WTC11 (cell line): ENCODE measurements around the gene PPP1R9A. TPM values are rescaled to one million over a fixed set of nuclear protein-coding genes. Genes with fewer than 3 reads are reported as not detected.

ENCODE experiments used
- ATAC-seq: fragments of 200-7000 bp; cut with Tn5 transposase; 2 replicates; pipeline ENCODE4 v1.10.0; 2021; ENCODE audit warnings: mild to moderate bottlenecking, moderate library complexity
- CTCF ChIA-PET: fragments of 300-600 bp; sonication (Branson Sonifier 250); formaldehyde crosslinking; loops from one replicate; lab custom pipeline; 2021; ENCODE audit warnings: antibody characterized with exemption; lab: Charles Lee
- POLR2A ChIA-PET: fragments of 350-600 bp; sonication (Branson Sonifier 250); formaldehyde crosslinking; loops from one replicate; lab custom pipeline; 2021; ENCODE audit warnings: antibody characterized with exemption; lab: Charles Lee
- DNase-seq: peaks from one replicate; pipeline ENCODE4 v3.0.0; 2021; ENCODE audit warnings: low spot score
- H3K27ac Mint-ChIP-seq: 2 replicates; pipeline ENCODE4 v1.8.0; 2021; ENCODE audit warnings: mixed read lengths
- H3K27me3 Mint-ChIP-seq: 2 replicates; pipeline ENCODE4 v1.8.0; 2021; ENCODE audit warnings: low read depth, mild to moderate bottlenecking, moderate library complexity, mixed read lengths
- H3K36me3 Mint-ChIP-seq: 2 replicates; pipeline ENCODE4 v1.8.0; 2021; ENCODE audit warnings: mixed read lengths
- H3K4me1 Mint-ChIP-seq: 2 replicates; pipeline ENCODE4 v1.8.0; 2022; ENCODE audit warnings: mixed read lengths
- H3K4me3 Mint-ChIP-seq: 2 replicates; pipeline ENCODE4 v1.8.0; 2021; ENCODE audit warnings: mild to moderate bottlenecking, moderate library complexity, mixed read lengths
- H3K9me3 Mint-ChIP-seq: 2 replicates; pipeline ENCODE4 v1.8.0; 2021; ENCODE audit warnings: mixed read lengths
- GRHL2 ChIP-seq: fragments of 250-450 bp; sonication (Bioruptor Pico); IDR thresholded peaks from 2 replicates; pipeline ENCODE4 v1.8.0; 2022; ENCODE audit warnings: mild to moderate bottlenecking, moderate library complexity; ENCODE audit not compliant: insufficient replicate concordance, severe bottlenecking
- IRF2 ChIP-seq: sonication (generic); formaldehyde crosslinking; IDR thresholded peaks from 2 replicates; pipeline ENCODE4 v1.8.0; 2022; ENCODE audit warnings: low read depth, missing genetic modification reagents, borderline replicate concordance
- JAZF1 ChIP-seq: fragments of 250-450 bp; sonication (Bioruptor Pico); IDR thresholded peaks from 2 replicates; pipeline ENCODE4 v1.9.0; 2021; ENCODE audit warnings: moderate library complexity, mild to moderate bottlenecking, inconsistent platforms
- MXD4 ChIP-seq: fragments of 250-450 bp; sonication (Bioruptor Pico); IDR thresholded peaks from 2 replicates; pipeline ENCODE4 v1.8.0; 2021; ENCODE audit warnings: mild to moderate bottlenecking, moderate library complexity, borderline replicate concordance
- NR1H2 ChIP-seq: sonication (generic); formaldehyde crosslinking; IDR thresholded peaks from 2 replicates; pipeline ENCODE4 v1.9.0; 2021; ENCODE audit warnings: mild to moderate bottlenecking, moderate library complexity, missing genetic modification reagents
- RORB ChIP-seq: fragments of 250-450 bp; sonication (Bioruptor Pico); IDR thresholded peaks from 2 replicates; pipeline ENCODE4 v1.9.0; 2021; ENCODE audit warnings: mild to moderate bottlenecking
- SMAD3 ChIP-seq: sonication (generic); formaldehyde crosslinking; IDR thresholded peaks from 2 replicates; pipeline ENCODE4 v1.8.0; 2022; ENCODE audit warnings: missing genetic modification reagents, mild to moderate bottlenecking, borderline replicate concordance
- TCF7 ChIP-seq: sonication (generic); formaldehyde crosslinking; IDR thresholded peaks from 2 replicates; pipeline ENCODE4 v1.8.0; 2022; ENCODE audit warnings: mild to moderate bottlenecking, low read depth, missing genetic modification reagents, moderate library complexity
- TEAD1 ChIP-seq: sonication (generic); formaldehyde crosslinking; IDR thresholded peaks from 2 replicates; pipeline ENCODE4 v1.8.0; 2022; ENCODE audit warnings: mild to moderate bottlenecking, missing genetic modification reagents
- ZNF121 ChIP-seq: sonication (generic); formaldehyde crosslinking; IDR thresholded peaks from 2 replicates; pipeline ENCODE4 v1.8.0; 2023; ENCODE audit warnings: missing genetic modification reagents
- ZNF317 ChIP-seq: sonication (generic); formaldehyde crosslinking; IDR thresholded peaks from 2 replicates; pipeline ENCODE4 v1.8.1; 2023; ENCODE audit warnings: low read depth, mild to moderate bottlenecking, moderate library complexity, missing genetic modification reagents, borderline replicate concordance
- total RNA-seq: library from RNA; stranded (reverse); gene quantifications from 3 replicates; pipeline ENCODE4 v1.2.3, GENCODE V29; 2021
- TF ChIP-seq, protein P1 (sequence below): fragments of 250-450 bp; sonication (Bioruptor Pico); IDR thresholded peaks from 2 replicates; pipeline ENCODE4 v1.9.0; 2021; ENCODE audit warnings: moderate library complexity, mild to moderate bottlenecking, inconsistent platforms, borderline replicate concordance
- TF ChIP-seq, protein P2 (sequence below): sonication (generic); formaldehyde crosslinking; conservative IDR thresholded peaks from 2 replicates; pipeline ENCODE4 v1.8.1; 2023; ENCODE audit warnings: mild to moderate bottlenecking, low read depth, missing genetic modification reagents, moderate library complexity
- TF ChIP-seq, protein P3 (sequence below): sonication (generic); formaldehyde crosslinking; IDR thresholded peaks from 2 replicates; pipeline ENCODE4 v1.8.1; 2022; ENCODE audit warnings: missing genetic modification reagents, borderline replicate concordance
- TF ChIP-seq, protein P4 (sequence below): sonication (generic); formaldehyde crosslinking; IDR thresholded peaks from 2 replicates; pipeline ENCODE4 v1.8.0; 2022; ENCODE audit warnings: missing genetic modification reagents
- TF ChIP-seq, protein P5 (sequence below): sonication (generic); formaldehyde crosslinking; IDR thresholded peaks from 2 replicates; pipeline ENCODE4 v1.8.0; 2023; ENCODE audit warnings: missing genetic modification reagents, mild to moderate bottlenecking, borderline replicate concordance

The PPP1R9A gene
- total RNA-seq, 1 experiment from 2014 or later = 16.8 TPM

DNA sequence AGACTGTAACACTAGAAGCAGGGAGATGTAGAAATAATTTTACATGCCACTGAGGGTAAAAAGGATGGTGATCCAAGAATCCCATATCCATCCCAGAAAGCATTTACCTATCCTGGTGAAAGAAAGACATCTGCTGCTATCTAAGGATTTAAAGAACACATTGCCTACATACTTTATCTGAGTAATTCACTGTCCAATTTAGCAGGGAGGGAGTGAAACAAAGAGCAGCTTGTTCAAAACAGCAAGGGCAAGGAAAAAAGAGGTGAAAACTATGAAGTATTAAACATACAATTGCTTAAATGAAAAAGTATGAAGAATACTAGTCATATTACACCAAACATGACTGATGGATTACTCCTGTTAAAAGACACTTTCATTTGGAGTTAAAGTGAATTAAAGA lies 206.2 kb downstream of the PPP1R9A start:
- TF ChIP-seq JAZF1 (no peak), RORB (no peak), GRHL2 (no peak), MXD4 (CRISPR knock-in tag) (no peak), NR1H2 (no peak), IRF2 (CRISPR knock-in tag) (no peak), ZNF121 (CRISPR knock-in tag) (no peak), TCF7 (CRISPR knock-in tag) (no peak), ZNF317 (no peak), SMAD3 (CRISPR knock-in tag) (no peak), TEAD1 (CRISPR knock-in tag) (no peak)
- TF ChIP-seq, protein P1, sequence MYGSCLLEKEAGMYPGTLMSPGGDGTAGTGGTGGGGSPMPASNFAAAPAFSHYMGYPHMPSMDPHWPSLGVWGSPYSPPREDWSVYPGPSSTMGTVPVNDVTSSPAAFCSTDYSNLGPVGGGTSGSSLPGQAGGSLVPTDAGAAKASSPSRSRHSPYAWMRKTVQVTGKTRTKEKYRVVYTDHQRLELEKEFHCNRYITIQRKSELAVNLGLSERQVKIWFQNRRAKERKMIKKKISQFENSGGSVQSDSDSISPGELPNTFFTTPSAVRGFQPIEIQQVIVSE (CRISPR knock-in tag) = no peak
- TF ChIP-seq, protein P2, sequence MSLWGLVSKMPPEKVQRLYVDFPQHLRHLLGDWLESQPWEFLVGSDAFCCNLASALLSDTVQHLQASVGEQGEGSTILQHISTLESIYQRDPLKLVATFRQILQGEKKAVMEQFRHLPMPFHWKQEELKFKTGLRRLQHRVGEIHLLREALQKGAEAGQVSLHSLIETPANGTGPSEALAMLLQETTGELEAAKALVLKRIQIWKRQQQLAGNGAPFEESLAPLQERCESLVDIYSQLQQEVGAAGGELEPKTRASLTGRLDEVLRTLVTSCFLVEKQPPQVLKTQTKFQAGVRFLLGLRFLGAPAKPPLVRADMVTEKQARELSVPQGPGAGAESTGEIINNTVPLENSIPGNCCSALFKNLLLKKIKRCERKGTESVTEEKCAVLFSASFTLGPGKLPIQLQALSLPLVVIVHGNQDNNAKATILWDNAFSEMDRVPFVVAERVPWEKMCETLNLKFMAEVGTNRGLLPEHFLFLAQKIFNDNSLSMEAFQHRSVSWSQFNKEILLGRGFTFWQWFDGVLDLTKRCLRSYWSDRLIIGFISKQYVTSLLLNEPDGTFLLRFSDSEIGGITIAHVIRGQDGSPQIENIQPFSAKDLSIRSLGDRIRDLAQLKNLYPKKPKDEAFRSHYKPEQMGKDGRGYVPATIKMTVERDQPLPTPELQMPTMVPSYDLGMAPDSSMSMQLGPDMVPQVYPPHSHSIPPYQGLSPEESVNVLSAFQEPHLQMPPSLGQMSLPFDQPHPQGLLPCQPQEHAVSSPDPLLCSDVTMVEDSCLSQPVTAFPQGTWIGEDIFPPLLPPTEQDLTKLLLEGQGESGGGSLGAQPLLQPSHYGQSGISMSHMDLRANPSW (CRISPR knock-in tag) = no peak
- TF ChIP-seq, protein P3, sequence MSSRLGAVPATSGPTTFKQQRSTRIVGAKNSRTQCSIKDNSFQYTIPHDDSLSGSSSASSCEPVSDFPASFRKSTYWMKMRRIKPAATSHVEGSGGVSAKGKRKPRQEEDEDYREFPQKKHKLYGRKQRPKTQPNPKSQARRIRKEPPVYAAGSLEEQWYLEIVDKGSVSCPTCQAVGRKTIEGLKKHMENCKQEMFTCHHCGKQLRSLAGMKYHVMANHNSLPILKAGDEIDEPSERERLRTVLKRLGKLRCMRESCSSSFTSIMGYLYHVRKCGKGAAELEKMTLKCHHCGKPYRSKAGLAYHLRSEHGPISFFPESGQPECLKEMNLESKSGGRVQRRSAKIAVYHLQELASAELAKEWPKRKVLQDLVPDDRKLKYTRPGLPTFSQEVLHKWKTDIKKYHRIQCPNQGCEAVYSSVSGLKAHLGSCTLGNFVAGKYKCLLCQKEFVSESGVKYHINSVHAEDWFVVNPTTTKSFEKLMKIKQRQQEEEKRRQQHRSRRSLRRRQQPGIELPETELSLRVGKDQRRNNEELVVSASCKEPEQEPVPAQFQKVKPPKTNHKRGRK (CRISPR knock-in tag) = no peak
- TF ChIP-seq, protein P4, sequence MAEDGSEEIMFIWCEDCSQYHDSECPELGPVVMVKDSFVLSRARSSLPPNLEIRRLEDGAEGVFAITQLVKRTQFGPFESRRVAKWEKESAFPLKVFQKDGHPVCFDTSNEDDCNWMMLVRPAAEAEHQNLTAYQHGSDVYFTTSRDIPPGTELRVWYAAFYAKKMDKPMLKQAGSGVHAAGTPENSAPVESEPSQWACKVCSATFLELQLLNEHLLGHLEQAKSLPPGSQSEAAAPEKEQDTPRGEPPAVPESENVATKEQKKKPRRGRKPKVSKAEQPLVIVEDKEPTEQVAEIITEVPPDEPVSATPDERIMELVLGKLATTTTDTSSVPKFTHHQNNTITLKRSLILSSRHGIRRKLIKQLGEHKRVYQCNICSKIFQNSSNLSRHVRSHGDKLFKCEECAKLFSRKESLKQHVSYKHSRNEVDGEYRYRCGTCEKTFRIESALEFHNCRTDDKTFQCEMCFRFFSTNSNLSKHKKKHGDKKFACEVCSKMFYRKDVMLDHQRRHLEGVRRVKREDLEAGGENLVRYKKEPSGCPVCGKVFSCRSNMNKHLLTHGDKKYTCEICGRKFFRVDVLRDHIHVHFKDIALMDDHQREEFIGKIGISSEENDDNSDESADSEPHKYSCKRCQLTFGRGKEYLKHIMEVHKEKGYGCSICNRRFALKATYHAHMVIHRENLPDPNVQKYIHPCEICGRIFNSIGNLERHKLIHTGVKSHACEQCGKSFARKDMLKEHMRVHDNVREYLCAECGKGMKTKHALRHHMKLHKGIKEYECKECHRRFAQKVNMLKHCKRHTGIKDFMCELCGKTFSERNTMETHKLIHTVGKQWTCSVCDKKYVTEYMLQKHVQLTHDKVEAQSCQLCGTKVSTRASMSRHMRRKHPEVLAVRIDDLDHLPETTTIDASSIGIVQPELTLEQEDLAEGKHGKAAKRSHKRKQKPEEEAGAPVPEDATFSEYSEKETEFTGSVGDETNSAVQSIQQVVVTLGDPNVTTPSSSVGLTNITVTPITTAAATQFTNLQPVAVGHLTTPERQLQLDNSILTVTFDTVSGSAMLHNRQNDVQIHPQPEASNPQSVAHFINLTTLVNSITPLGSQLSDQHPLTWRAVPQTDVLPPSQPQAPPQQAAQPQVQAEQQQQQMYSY (CRISPR knock-in tag) = no peak
- TF ChIP-seq, protein P5, sequence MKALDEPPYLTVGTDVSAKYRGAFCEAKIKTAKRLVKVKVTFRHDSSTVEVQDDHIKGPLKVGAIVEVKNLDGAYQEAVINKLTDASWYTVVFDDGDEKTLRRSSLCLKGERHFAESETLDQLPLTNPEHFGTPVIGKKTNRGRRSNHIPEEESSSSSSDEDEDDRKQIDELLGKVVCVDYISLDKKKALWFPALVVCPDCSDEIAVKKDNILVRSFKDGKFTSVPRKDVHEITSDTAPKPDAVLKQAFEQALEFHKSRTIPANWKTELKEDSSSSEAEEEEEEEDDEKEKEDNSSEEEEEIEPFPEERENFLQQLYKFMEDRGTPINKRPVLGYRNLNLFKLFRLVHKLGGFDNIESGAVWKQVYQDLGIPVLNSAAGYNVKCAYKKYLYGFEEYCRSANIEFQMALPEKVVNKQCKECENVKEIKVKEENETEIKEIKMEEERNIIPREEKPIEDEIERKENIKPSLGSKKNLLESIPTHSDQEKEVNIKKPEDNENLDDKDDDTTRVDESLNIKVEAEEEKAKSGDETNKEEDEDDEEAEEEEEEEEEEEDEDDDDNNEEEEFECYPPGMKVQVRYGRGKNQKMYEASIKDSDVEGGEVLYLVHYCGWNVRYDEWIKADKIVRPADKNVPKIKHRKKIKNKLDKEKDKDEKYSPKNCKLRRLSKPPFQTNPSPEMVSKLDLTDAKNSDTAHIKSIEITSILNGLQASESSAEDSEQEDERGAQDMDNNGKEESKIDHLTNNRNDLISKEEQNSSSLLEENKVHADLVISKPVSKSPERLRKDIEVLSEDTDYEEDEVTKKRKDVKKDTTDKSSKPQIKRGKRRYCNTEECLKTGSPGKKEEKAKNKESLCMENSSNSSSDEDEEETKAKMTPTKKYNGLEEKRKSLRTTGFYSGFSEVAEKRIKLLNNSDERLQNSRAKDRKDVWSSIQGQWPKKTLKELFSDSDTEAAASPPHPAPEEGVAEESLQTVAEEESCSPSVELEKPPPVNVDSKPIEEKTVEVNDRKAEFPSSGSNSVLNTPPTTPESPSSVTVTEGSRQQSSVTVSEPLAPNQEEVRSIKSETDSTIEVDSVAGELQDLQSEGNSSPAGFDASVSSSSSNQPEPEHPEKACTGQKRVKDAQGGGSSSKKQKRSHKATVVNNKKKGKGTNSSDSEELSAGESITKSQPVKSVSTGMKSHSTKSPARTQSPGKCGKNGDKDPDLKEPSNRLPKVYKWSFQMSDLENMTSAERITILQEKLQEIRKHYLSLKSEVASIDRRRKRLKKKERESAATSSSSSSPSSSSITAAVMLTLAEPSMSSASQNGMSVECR (CRISPR knock-in tag) = no peak
- CTCF ChIA-PET = no interaction called here

More for the DNA sequence above, 206.2 kb downstream of the PPP1R9A start:
- DNase-seq = no peak
- Mint-ChIP-seq H3K27me3 (no peaks in the 10 kb centered on the region), H3K4me1 (peaks cover 9% of the 10 kb centered on the region), H3K36me3 (no peaks in the 10 kb centered on the region), H3K9me3 (no peaks in the 10 kb centered on the region), H3K4me3 (no peak overlapping the region), H3K27ac (no peak overlapping the region)
- ATAC-seq = no peak
- POLR2A ChIA-PET = no interaction called here
